ENCODE data around the gene NKAIN2. TPM values are rescaled to one million over a fixed set of nuclear protein-coding genes. Genes with fewer than 3 reads are reported as not detected.

Gene NKAIN2
- total and polyA plus RNA-seq, 7 donors, result under 0.01 to 4.4 (median 0.75) TPM; not detected in 1

- no peaks in the 10 kb centered on the region for H3K9me3 ChIP-seq
- no peak overlapping the region for H3K27ac ChIP-seq
- H3K4me1 ChIP-seq, result no peaks in the 10 kb centered on the region
- DNase-seq, result no peak
- H3K36me3 ChIP-seq, result no peaks in the 10 kb centered on the region
- intact Hi-C loops (cut with DNase I), result no loop called here
- H3K27me3 ChIP-seq, result peaks cover 0 to 21% (median 0%) of the 10 kb centered on the region in 3 donors
- TF ChIP-seq POLR2A (IDR thresholded peaks at IDR 0.05) (no peak), EP300 (IDR thresholded peaks at IDR 0.05) (no peak), CTCF (IDR thresholded peaks at IDR 0.05) (no peak), POLR2AphosphoS5 (IDR thresholded peaks at IDR 0.05) (no peak)
- no peak overlapping the region for H3K4me3 ChIP-seq
- 80 to 83% methylated on average over 3 of the region's 3 CpGs for WGBS, 2 donors
These were observed 6.5 kb downstream of the NKAIN2 start for GRCh38 chr6:123810214-123810613.

GRCh38 chr6:123810948-123811347 lies 7.3 kb downstream of the NKAIN2 start:
- Histone ChIP-seq H3K4me1 (no peaks in the 10 kb centered on the region), H3K36me3 (no peaks in the 10 kb centered on the region), H3K27ac (no peak overlapping the region), H3K9me3 (no peaks in the 10 kb centered on the region), H3K27me3 (peaks cover 0 to 16% (median 0%) of the 10 kb centered on the region in 3 donors), H3K4me3 (no peak overlapping the region)
- TF ChIP-seq POLR2AphosphoS5 (IDR thresholded peaks at IDR 0.05), result no peak
- TF ChIP-seq EP300 (IDR thresholded peaks at IDR 0.05), result no peak
- no peak for TF ChIP-seq CTCF (IDR thresholded peaks at IDR 0.05)
- TF ChIP-seq POLR2A (IDR thresholded peaks at IDR 0.05), result no peak
- intact Hi-C loops (cut with DNase I), result no loop called here
- 83 to 92% methylated on average over 2 of the region's 2 CpGs for WGBS, 2 donors
- no peak for DNase-seq

GRCh38 chr6:123811378-123811777 lies 7.7 kb downstream of the NKAIN2 start:
- TF ChIP-seq POLR2AphosphoS5 (IDR thresholded peaks at IDR 0.05) (no peak), POLR2A (IDR thresholded peaks at IDR 0.05) (no peak), EP300 (IDR thresholded peaks at IDR 0.05) (no peak), CTCF (IDR thresholded peaks at IDR 0.05) (no peak)
- 19 to 37% methylated on average over 1 of the region's 1 CpG for WGBS, 2 donors
- DNase-seq, result no peak
- no peak overlapping the region for H3K4me3 ChIP-seq
- no peaks in the 10 kb centered on the region for H3K36me3 ChIP-seq
- no peaks in the 10 kb centered on the region for H3K9me3 ChIP-seq
- intact Hi-C loops (cut with DNase I), result no loop called here
- H3K4me1 ChIP-seq, result no peaks in the 10 kb centered on the region
- H3K27ac ChIP-seq, result no peak overlapping the region
- peaks cover 0 to 12% (median 0%) of the 10 kb centered on the region in 3 donors for H3K27me3 ChIP-seq

GRCh38 chr6:123812621-123813020 lies 9.0 kb downstream of the NKAIN2 start:
- no peak for TF ChIP-seq POLR2AphosphoS5 (IDR thresholded peaks at IDR 0.05)
- WGBS, 2 donors, result 61 to 65% methylated on average over 2 of the region's 2 CpGs
- intact Hi-C loops (cut with DNase I), result no loop called here
- no peak overlapping the region for H3K27ac ChIP-seq
- H3K4me1 ChIP-seq, result no peaks in the 10 kb centered on the region
- DNase-seq, result no peak
- peaks cover 0 to 12% (median 0%) of the 10 kb centered on the region in 3 donors for H3K27me3 ChIP-seq
- no peaks in the 10 kb centered on the region for H3K36me3 ChIP-seq
- H3K4me3 ChIP-seq, result no peak overlapping the region
- H3K9me3 ChIP-seq, result no peaks in the 10 kb centered on the region

GRCh38 chr6:123821112-123821511 lies 17.4 kb downstream of the NKAIN2 start:
- H3K36me3 ChIP-seq, result no peaks in the 10 kb centered on the region
- intact Hi-C loops (cut with DNase I), result no loop called here
- H3K27ac ChIP-seq, result no peak overlapping the region
- no peak for DNase-seq
- TF ChIP-seq CTCF (IDR thresholded peaks at IDR 0.05) (no peak), EP300 (IDR thresholded peaks at IDR 0.05) (no peak)
- H3K4me3 ChIP-seq, result no peak overlapping the region
- H3K9me3 ChIP-seq, result no peaks in the 10 kb centered on the region
- H3K4me1 ChIP-seq, result no peaks in the 10 kb centered on the region
- H3K27me3 ChIP-seq, result no peaks in the 10 kb centered on the region
- 77 to 86% methylated on average over 2 of the region's 2 CpGs for WGBS, 2 donors

Data from sigmoid colon (tissue), 7 donors.